GM19372 (cell line): ENCODE data around the gene AHI1.
"Not testable (repeated sequence)": the region's sequence is repeated elsewhere in the genome, so short reads cannot be mapped to it uniquely, and the experiment has no call there.

ENCODE experiments used
- ATAC-seq: cut with Tn5 transposase; IDR thresholded peaks from one replicate; pipeline ENCODE4 v1.9.1; 2021; ENCODE audit warnings: mild to moderate bottlenecking, low read depth, moderate library complexity; ENCODE audit not compliant: unreplicated experiment

The AHI1 gene

GRCh38 chr6:135344526-135344925 is 153.0 kb downstream of the AHI1 start:
- no peak for ATAC-seq

GRCh38 chr6:135339920-135340319 is 157.6 kb downstream of the AHI1 start:
- ATAC-seq, result not testable (repeated sequence)

- ATAC-seq, result no peak
These were observed 163.4 kb downstream of the AHI1 start for GRCh38 chr6:135334169-135334568.

GRCh38 chr6:135331002-135331401 is 166.5 kb downstream of the AHI1 start:
- ATAC-seq, result no peak

GRCh38 chr6:135329851-135330803 is 167.4 kb downstream of the AHI1 start:
- peak; percentile 91 for ATAC-seq

GRCh38 chr6:135328136-135328535 is 169.4 kb downstream of the AHI1 start:
- ATAC-seq, result no peak

GRCh38 chr6:135325624-135326424 is 171.7 kb downstream of the AHI1 start:
- no peak for ATAC-seq

- no peak for ATAC-seq
These were observed 173.0 kb downstream of the AHI1 start for GRCh38 chr6:135324531-135324930.

GRCh38 chr6:135323979-135324378 is 173.6 kb downstream of the AHI1 start:
- no peak for ATAC-seq

- peak; percentile 93 for ATAC-seq
These were observed 174.3 kb downstream of the AHI1 start for GRCh38 chr6:135323202-135323668.

- peak; percentile 49 for ATAC-seq
These were observed 174.9 kb downstream of the AHI1 start for GRCh38 chr6:135322427-135323201.

- no peak for ATAC-seq
These were observed 176.6 kb downstream of the AHI1 start for GRCh38 chr6:135320721-135321621.

GRCh38 chr6:135319819-135320218 is 177.7 kb downstream of the AHI1 start:
- ATAC-seq, result no peak

GRCh38 chr6:135318738-135319469 is 178.6 kb downstream of the AHI1 start:
- no peak for ATAC-seq

- ATAC-seq, result no peak
These were observed 183.0 kb downstream of the AHI1 start for GRCh38 chr6:135314543-135314942.

- no peak for ATAC-seq
These were observed 185.9 kb downstream of the AHI1 start for GRCh38 chr6:135311446-135312200.

GRCh38 chr6:135310291-135310690 is 187.2 kb downstream of the AHI1 start:
- ATAC-seq, result no peak
